Amniotic stem cell (primary cell): ENCODE data around the gene MBD2.
A peak's percentile ranks its signal among the peaks of the same experiment; 100 is the strongest.
"Not testable (repeated sequence)": the region's sequence is repeated elsewhere in the genome, so short reads cannot be mapped to it uniquely, and the experiment has no call there.

Source experiments
- DNase-seq: peaks from one replicate; lab custom pipeline; 2025; lab: John Stamatoyannopoulos, UW

The MBD2 gene, protein sequence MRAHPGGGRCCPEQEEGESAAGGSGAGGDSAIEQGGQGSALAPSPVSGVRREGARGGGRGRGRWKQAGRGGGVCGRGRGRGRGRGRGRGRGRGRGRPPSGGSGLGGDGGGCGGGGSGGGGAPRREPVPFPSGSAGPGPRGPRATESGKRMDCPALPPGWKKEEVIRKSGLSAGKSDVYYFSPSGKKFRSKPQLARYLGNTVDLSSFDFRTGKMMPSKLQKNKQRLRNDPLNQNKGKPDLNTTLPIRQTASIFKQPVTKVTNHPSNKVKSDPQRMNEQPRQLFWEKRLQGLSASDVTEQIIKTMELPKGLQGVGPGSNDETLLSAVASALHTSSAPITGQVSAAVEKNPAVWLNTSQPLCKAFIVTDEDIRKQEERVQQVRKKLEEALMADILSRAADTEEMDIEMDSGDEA

GRCh38 chr18:54224379-54225014 is at the start of gene MBD2:
MBD2 (minus strand) TSS chr18:54224669; CDS start chr18:54224559, 110 bp downstream.
- DNase-seq: peak; percentile 79

GRCh38 chr18:54269893-54270844 is 45.7 kb upstream of the MBD2 start:
- no peak for DNase-seq

DNA sequence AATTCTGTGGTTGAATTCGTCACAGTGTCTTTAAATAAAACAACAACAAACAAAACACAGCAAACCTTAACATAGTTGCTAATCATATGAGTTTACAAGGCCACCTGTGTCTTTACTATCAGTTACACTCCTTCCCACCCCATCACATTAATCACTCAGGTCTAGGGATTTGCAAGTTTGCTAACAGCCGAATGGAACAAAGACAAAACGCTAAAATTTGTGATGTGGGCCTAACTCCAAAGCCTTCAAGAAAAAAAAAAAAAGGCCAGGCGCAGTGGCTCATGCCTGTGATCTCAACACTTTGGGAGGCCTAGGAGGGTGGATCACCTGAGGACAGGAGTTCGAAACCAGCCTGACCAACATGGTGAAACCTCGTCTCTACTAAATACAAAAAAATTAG is 44.3 kb upstream of the MBD2 start:
- no peak for DNase-seq

GRCh38 chr18:54267701-54268100 is 43.2 kb upstream of the MBD2 start:
- DNase-seq: no peak

DNA sequence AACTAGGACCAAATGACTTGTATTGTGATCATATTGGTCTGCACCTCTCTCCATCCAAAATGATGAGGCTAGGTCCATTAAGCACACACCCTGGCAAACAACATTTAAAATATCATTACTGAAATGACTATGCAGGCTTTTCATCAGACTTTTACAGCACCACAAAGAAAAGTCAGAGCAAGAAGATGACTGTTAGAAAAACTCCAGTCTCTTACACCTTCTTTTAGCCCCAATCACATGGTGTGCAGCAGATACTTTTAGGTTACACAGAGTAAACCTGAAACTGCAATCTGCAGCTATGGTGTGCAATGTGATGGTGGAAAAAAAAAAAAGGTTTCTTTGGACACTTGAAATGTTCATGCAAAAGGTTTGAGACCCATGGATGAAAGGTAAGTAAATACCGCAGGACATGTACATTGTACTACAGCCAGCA is 39.5 kb upstream of the MBD2 start:
- DNase-seq: no peak

DNA sequence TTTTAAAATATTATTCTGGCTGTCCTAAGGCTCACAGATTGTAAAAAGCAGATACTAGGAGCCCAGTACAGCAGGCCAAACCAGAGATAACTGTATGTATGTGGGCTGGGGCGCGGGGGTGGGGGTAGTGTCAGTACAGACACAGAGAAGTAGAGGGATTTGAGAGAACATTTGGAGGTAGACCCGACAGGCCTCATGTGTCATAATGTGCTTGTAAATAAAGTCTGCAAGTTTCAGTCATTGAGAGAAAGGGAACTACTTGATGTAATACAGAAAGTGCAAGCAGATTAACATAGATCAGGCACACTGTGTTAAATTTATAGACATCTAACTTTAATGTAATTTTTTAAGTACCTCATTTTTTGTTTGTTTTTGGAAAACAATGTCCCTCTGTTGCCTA is 37.4 kb upstream of the MBD2 start:
- DNase-seq: no peak

DNA sequence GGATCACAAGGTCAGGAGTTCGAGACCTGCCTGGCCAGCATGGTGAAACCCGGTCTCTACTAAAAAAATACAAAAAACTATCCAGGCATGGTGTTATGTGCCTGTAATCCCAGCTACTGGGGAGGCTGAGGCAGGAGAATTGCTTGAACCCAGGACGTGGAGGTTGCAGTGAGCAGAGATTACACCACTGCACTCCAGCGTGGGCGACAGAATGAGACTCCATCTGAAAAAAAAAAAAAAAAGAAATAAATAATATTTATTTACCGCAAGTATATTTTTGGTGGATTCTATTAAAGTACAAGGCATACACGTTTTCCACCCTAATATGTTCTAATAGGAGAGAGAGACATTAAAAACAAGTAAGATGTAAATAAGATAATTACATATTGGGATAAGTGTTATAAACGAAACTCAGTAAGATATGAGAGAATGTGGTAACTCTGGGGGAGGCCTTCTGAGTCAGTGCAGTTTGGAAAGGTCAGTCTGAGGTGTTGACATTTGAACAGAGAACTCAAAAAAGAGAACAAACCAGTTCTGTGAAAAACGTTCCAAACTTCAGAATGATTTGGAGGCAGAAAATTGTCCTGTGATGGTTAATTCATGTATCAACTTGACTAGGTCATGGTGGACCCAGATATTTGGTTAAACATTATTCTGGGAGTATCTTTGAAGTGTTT is 36.1 kb upstream of the MBD2 start:
- no peak for DNase-seq

GRCh38 chr18:54257818-54258217 is 33.3 kb upstream of the MBD2 start:
- DNase-seq: not testable (repeated sequence)

DNA sequence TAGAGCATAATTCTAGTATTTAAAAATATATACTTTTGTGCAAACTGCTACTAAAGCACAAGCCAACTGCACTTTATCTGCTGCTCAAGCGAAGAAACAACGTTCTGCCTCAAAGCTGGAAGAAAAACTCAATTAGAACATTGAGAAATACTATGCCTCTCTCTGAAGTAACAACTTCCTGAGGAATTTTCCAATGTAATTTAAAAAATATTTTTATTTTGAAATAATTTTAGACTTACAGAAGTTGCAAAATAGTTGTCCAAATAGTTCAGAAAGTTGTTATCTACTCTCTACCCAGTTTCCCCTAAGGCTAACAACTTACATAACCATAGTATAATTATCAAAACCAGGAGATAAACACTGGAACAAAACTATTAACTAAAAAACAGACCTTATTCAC is 32.5 kb upstream of the MBD2 start:
- no peak for DNase-seq

DNA sequence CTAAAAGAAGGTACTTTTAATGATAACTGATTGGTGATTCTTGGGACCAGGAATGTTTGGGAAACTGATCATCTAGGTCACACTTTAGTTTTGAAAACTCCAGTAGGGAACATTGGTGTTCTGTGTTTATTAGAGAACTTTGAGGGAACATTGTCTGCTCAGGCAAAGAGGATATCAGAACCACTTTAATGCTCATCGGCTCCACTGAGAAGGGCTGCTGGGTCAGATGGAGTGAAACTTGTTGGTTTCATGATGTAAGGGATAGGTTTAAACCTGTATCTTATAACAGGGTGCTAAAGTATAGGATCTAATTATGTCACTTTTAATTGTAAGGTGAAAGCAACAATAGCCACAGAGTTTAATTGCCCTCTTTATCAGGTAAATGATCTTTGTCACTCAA is 30.7 kb upstream of the MBD2 start:
- no peak for DNase-seq

- no peak for DNase-seq
These were observed 29.8 kb upstream of the MBD2 start for GRCh38 chr18:54254265-54254758.

- no peak for DNase-seq
These were observed 27.3 kb upstream of the MBD2 start for GRCh38 chr18:54251606-54252390.

DNA sequence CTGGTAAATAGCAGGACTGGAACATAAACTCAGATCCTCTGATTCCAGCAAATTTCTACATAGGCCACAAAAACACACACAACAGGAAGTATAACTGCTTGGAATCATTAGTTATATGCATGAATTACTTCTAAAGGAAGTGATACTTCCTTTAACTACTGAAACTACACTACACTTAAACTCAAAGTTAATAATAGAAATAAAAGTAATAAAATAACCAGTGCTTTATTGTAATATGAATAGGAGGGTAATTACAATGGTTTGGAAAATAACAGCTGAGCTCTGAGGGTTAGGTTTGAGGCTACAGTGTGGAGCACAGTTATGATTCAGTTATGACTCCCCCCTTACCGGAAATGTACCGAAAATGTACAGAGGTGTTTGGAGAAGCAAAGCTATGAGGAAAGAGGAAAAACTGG is 26.4 kb upstream of the MBD2 start:
- no peak for DNase-seq

DNA sequence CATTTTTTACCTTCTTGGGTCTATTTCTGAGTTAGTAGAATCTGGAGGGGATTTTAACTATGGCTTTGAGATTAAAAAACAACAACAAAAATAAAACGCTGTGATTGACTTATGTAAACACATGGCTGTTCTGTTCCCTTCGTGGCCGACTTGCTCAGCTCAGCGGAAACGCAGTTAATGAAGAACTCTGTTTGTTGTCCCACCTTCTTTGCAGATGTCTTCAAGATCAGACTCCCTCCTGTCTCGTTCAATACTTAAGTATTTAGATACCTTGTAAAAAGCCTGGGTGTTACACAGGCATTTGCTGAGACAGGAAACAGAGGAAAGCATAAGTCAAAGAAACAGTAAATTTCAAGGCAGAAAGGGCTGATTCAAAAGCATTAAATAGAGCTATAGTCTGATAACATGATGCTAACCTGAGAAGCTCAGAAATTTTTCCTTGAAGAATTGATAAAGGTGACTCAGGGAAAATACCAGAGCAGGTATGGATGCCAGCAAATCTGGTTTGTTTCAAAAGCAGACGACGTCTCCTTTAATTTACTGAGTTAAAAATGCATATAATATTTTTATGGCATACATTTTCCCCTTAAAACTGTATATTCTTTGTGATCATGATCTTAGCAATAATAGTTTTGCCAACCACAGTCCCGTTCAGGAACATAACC is 23.2 kb upstream of the MBD2 start:
- no peak for DNase-seq

- DNase-seq: no peak
These were observed 17.9 kb upstream of the MBD2 start for GRCh38 chr18:54242327-54242726.

GRCh38 chr18:54241483-54241882 is 17.0 kb upstream of the MBD2 start:
- no peak for DNase-seq

DNA sequence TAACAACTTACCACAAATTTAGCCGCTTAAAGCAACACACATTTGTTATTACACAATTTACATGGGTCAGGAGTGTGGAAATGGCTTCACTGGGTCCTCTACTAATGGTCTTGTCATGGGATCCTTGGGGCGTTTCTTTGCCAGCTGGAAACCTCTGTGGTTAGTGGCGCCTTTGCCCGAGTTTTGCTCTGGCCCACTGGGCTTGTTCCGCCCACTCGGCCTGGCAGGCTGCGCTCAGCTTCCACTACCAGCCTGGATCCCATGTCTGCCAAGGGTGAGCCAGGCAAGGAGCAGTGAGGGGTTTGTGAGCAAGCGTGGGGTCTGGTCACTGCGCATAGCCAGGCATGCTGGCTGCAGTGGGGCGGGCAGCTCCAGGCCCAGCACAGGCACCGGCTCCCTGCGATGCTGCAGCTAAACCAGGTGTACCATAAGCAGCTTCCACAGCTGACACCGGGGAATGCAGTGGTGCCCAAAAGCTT is 16.2 kb upstream of the MBD2 start:
- DNase-seq: no peak

- no peak for DNase-seq
These were observed 15.1 kb upstream of the MBD2 start for GRCh38 chr18:54239601-54240000.

DNA sequence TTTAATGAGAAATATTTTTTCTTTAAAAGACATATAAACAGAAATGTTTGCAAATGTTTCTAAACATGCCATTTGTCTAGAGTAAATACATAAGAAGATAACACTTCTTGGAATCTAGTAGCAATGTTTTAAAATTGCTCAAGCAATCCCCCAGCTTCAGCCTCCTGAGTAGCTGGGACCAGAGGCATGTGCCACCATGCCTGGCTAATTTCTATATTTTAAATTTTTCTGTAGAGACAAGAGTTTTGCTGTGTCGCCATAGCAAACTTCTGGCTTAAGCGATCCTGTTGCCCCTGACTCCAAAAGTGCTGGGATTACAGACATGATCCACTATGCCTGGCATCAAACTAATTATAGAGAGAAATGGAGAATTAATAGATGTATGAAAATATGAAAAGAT is 14.6 kb upstream of the MBD2 start:
- no peak for DNase-seq
